Transverse colon (tissue), 4 donors: ENCODE results near the gene OXER1. TPM values are rescaled to one million over a fixed set of nuclear protein-coding genes. Genes with fewer than 3 reads are reported as not detected.

Experiments
- DNase-seq: peaks from one replicate; pipeline ENCODE4 v3.0.0-alpha.2; 2019
- H3K27ac ChIP-seq, 4 donors: fragments of 200-600 bp; sonication (generic); 2 replicates each; pipeline ENCODE4 v1.5.1; 2016 to 2018; ENCODE audit warnings: inconsistent platforms in 4 of 4
- H3K27me3 ChIP-seq: fragments of 200-600 bp; sonication (generic); 2 replicates; pipeline ENCODE4 v1.5.1; 2017; ENCODE audit warnings: inconsistent platforms
- H3K36me3 ChIP-seq, 4 donors: fragments of 200-600 bp; sonication (generic); 2 replicates each; pipeline ENCODE4 v1.5.1; 2017 to 2019; ENCODE audit warnings: inconsistent platforms in 4 of 4
- H3K4me1 ChIP-seq, 4 donors: fragments of 200-600 bp; sonication (generic); 2 replicates each; pipeline ENCODE4 v1.5.1; 2017 to 2020; ENCODE audit warnings: inconsistent platforms in 4 of 4
- H3K4me3 ChIP-seq, 4 donors: fragments of 200-600 bp; sonication (generic); 1 replicate in 1 of 4; 2 replicates in 3 of 4; pipeline versions ENCODE4 v1.5.1 to v1.6.1; 2017 to 2019; ENCODE audit warnings: inconsistent platforms in 4 of 4
- H3K9me3 ChIP-seq, 2 donors: fragments of 200-600 bp; sonication (generic); 2 replicates each; pipeline ENCODE4 v1.5.1; 2017 to 2019; ENCODE audit warnings: inconsistent platforms in 2 of 2
- CTCF ChIP-seq, 5 experiments: fragments of 200-600 bp in 3 of 5; fragments of 450-650 bp in 2 of 5; sonication (generic) in 3 of 5; IDR thresholded peaks; 1 replicate in 2 of 5; 2 replicates in 3 of 5; pipeline ENCODE4 v1.5.1; 2016 to 2017; ENCODE audit warnings: antibody characterized with exemption in 5 of 5, inconsistent platforms in 3 of 5, mild to moderate bottlenecking in 2 of 5, moderate library complexity in 1 of 5
- EP300 ChIP-seq: sonication (generic); formaldehyde crosslinking; IDR thresholded peaks from one replicate; pipeline ENCODE4 v1.6.1; 2017; ENCODE audit warnings: antibody characterized with exemption, low read depth
- POLR2A ChIP-seq: fragments of 450-650 bp; IDR thresholded peaks from one replicate; pipeline ENCODE4 v1.6.1; 2016; ENCODE audit warnings: antibody characterized with exemption, mild to moderate bottlenecking, moderate library complexity
- POLR2AphosphoS5 ChIP-seq, 3 donors: sonication (generic); formaldehyde crosslinking; IDR thresholded peaks; one replicate each; pipeline ENCODE4 v1.6.1; 2016; ENCODE audit warnings: antibody characterized with exemption in 3 of 3
- WGBS, 2 donors: methylation state at CpG; one replicate each; pipeline ENCODE4 v1.1.5; 2018; ENCODE audit warnings: low coverage in 1 of 2; 5-methylcytosine and 5-hydroxymethylcytosine counted together
- in situ Hi-C, 4 donors: fragments of 200-750 bp; cut with MboI; loops; one replicate each; pipeline versions ENCODE4 v1.15.0 to v1.15.1; 2017; ENCODE audit warnings: low sequenced_read_pairs in 3 of 4, low pct_ligation_motif_present in 1 of 4, low pct_unique_long_range_greater_than_20kb in 1 of 4
- intact Hi-C: fragments of 100-400 bp; cut with DNase I; formaldehyde crosslinking; loops from one replicate; pipeline ENCODE4 v1.15.1; 2023; ENCODE audit warnings: low total_unique reads
- total RNA-seq, 4 donors: library from RNA; depleted of rRNA; stranded (reverse); fragments of >200 nt; gene quantifications; one replicate each; pipeline ENCODE4 v1.1.0, GENCODE V29; 2016

The OXER1 gene
- total RNA-seq, 4 donors from 2014 or later: 0.48 to 6.4 (median 4.9) TPM; not detected in 1

DNA sequence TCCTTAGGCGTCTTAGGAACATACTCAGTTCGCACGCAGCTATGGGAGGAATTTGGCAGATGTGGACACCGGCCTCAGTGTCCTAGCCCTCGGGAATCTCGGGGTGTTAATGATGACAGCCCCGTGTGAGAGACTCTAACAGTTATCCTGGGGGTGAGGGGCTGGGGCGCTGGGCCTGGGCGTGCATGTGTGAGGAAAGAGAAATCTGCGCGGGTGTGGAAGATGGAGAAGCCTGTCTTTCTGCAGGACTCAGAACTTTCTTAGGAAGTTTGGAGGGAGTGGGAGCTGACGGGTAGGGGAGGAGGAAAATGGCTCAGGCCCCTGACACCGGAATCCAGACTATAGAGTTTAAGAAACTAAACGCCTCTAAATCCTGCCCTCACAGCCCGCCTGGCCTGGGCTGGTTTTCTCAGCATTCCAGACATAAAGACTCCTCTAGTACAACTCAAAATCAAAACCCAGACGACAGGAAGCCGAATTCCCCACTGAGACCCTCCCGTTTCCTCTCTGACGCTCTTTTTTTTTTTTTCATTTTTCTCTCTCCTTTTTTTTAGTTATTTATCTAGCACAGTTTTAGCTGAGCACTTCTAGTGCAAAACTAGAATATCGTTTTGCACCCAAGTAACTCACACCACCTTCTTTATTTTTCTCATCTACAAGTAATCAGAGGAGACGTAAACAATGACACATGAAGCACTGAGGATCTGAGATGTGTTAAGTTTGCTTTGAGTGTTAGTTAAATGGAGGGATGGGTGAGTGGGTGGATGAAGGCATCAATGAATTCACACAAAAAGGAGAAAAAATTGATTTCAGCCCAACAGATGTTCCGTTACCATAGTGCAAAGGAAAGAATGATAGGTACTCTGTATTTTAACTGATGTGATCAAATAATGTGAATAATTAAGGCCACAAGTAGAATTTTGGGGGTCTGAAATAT, 29.7 kb upstream of the OXER1 start:
- TF ChIP-seq POLR2AphosphoS5 (IDR thresholded peaks at IDR 0.05) (no peak), EP300 (no peak), CTCF (IDR thresholded peaks at IDR 0.05) (no peak), POLR2A (no peak)
- no peak for DNase-seq
- Histone ChIP-seq H3K36me3 (no peaks in the 10 kb centered on the region), H3K9me3 (no peaks in the 10 kb centered on the region), H3K4me1 (peaks cover 0 to 22% (median 12%) of the 10 kb centered on the region in 4 donors), H3K27me3 (no peaks in the 10 kb centered on the region), H3K27ac (peak overlapping the region; percentile 83 to 88 (median 86)), H3K4me3 (peak overlapping the region; percentile 56 to 64 (median 60))
- in situ Hi-C loops (no loop called here), intact Hi-C loops (no loop called here)
- whole genome bisulfite sequencing, 2 donors: 43 to 57% methylated on average over 5 to 21 of the region's 22 CpGs

- TF ChIP-seq EP300: no peak
- peak in 1 of 3 donors; percentile 40 for TF ChIP-seq POLR2AphosphoS5 (IDR thresholded peaks at IDR 0.05)
- TF ChIP-seq POLR2A: peak; percentile 40
- peak in 1 of 5 experiments; percentile 9 for TF ChIP-seq CTCF (IDR thresholded peaks at IDR 0.05)
- in situ Hi-C loops: no loop called here
- intact Hi-C loops: no loop called here
- H3K27me3 ChIP-seq: no peaks in the 10 kb centered on the region
- H3K9me3 ChIP-seq: no peaks in the 10 kb centered on the region
- no peaks in the 10 kb centered on the region for H3K36me3 ChIP-seq
- DNase-seq: peak; percentile 51
- H3K27ac ChIP-seq: peak within 1 kb of the TSS; percentile 83 to 88 (median 86)
- WGBS, 2 donors: 2% methylated on average over 50 of the region's 75 CpGs; no CpG with 5 or more reads in 1 of the 2 donors
- H3K4me1 ChIP-seq: peaks cover 0 to 22% (median 12%) of the 10 kb centered on the region in 4 donors
- H3K4me3 ChIP-seq: peak within 1 kb of the TSS; percentile 56 to 64 (median 60)
These were observed 28.8 kb upstream of the OXER1 start, which contains the start of gene HAAO for GRCh38 chr2:42792583-42793333. HAAO (minus strand) TSS chr2:42792583; CDS start chr2:42792536, 47 bp downstream.

- peak overlapping the region; percentile 56 to 64 (median 60) for H3K4me3 ChIP-seq
These were observed 28.2 kb upstream of the OXER1 start for GRCh38 chr2:42792087-42792582.

More at GRCh38 chr2:42792087-42792582, 28.2 kb upstream of the OXER1 start:
- no peak for DNase-seq
- WGBS, 2 donors: 4% methylated on average over 18 of the region's 18 CpGs; no CpG with 5 or more reads in 1 of the 2 donors
- no peaks in the 10 kb centered on the region for H3K36me3 ChIP-seq
- no peaks in the 10 kb centered on the region for H3K27me3 ChIP-seq
- in situ Hi-C loops (no loop called here), intact Hi-C loops (no loop called here)
- peaks cover 0 to 22% (median 12%) of the 10 kb centered on the region in 4 donors for H3K4me1 ChIP-seq
- peak overlapping the region; percentile 83 to 88 (median 86) for H3K27ac ChIP-seq
- H3K9me3 ChIP-seq: no peaks in the 10 kb centered on the region
- no peak for TF ChIP-seq POLR2A
- no peak for TF ChIP-seq EP300
- TF ChIP-seq CTCF (IDR thresholded peaks at IDR 0.05): no peak
- no peak for TF ChIP-seq POLR2AphosphoS5 (IDR thresholded peaks at IDR 0.05)
